Smooth muscle cell (in vitro differentiated cells): ENCODE measurements around the gene SLC26A11. TPM values are rescaled to one million over a fixed set of nuclear protein-coding genes. Genes with fewer than 3 reads are reported as not detected.
"Not testable (repeated sequence)": the region's sequence is repeated elsewhere in the genome, so short reads cannot be mapped to it uniquely, and the experiment has no call there.

Source experiments
- DNase-seq: peaks from one replicate; lab custom pipeline; 2025; ENCODE audit not compliant: unreplicated experiment; lab: John Stamatoyannopoulos, UW
- H2AFZ ChIP-seq: fragments of 200-600 bp; sonication (generic); 2 replicates; pipeline ENCODE4 v1.6.0; 2016; ENCODE audit warnings: antibody characterized with exemption, low read depth, mild to moderate bottlenecking
- H3F3A ChIP-seq: fragments of 200-600 bp; sonication (generic); 2 replicates; pipeline ENCODE4 v1.6.0; 2017; ENCODE audit warnings: antibody characterized with exemption, low read depth
- H3K27ac ChIP-seq: fragments of 200-600 bp; sonication (generic); 2 replicates; pipeline ENCODE4 v1.5.1; 2016; ENCODE audit warnings: low read depth, mild to moderate bottlenecking
- H3K27me3 ChIP-seq: fragments of 200-600 bp; sonication (generic); 2 replicates; pipeline ENCODE4 v1.6.1; 2016; ENCODE audit warnings: low read depth, mild to moderate bottlenecking
- H3K36me3 ChIP-seq: fragments of 200-600 bp; sonication (generic); 2 replicates; pipeline ENCODE4 v1.5.1; 2016; ENCODE audit warnings: low read depth
- H3K4me1 ChIP-seq: fragments of 200-600 bp; sonication (generic); 2 replicates; pipeline ENCODE4 v1.5.1; 2016; ENCODE audit warnings: low read depth
- H3K4me2 ChIP-seq: fragments of 200-600 bp; sonication (generic); 2 replicates; pipeline ENCODE4 v1.6.0; 2016; ENCODE audit warnings: mild to moderate bottlenecking
- H3K4me3 ChIP-seq: fragments of 200-600 bp; sonication (generic); 2 replicates; pipeline ENCODE4 v1.5.1; 2016; ENCODE audit warnings: mild to moderate bottlenecking
- H3K79me2 ChIP-seq: fragments of 200-600 bp; sonication (generic); 2 replicates; pipeline ENCODE4 v1.6.0; 2016; ENCODE audit warnings: low read depth, mild to moderate bottlenecking
- H3K9ac ChIP-seq: fragments of 200-600 bp; sonication (generic); 2 replicates; pipeline ENCODE4 v1.6.0; 2016; ENCODE audit warnings: low read depth
- H3K9me3 ChIP-seq: fragments of 200-600 bp; sonication (generic); replicated peaks from 2 replicates; pipeline ENCODE4 v1.5.1; 2016; ENCODE audit warnings: low read depth
- H4K20me1 ChIP-seq: fragments of 200-600 bp; sonication (generic); 2 replicates; pipeline ENCODE4 v1.6.0; 2016; ENCODE audit warnings: low read depth
- WGBS: methylation state at CpG from one replicate; pipeline ENCODE4 v1.1.7; 2016; ENCODE audit warnings: low lambda C conversion rate; 5-methylcytosine and 5-hydroxymethylcytosine counted together
- polyA plus RNA-seq: library from polyadenylated mRNA; unstranded; fragments of >200 nt; fragmentation: Nextera tagmentation; extraction: Ambion mirVana; gene quantifications from 2 replicates; pipeline ENCODE4 v1.2.1, GENCODE V29; 2016
- total RNA-seq: library from RNA; depleted of rRNA; stranded (reverse); fragments of >200 nt; gene quantifications from 2 replicates; pipeline ENCODE4 v1.2.3, GENCODE V29; 2014
- TF ChIP-seq, protein P1 (sequence below): fragments of 200-600 bp; sonication (generic); IDR thresholded peaks from 2 replicates; pipeline ENCODE4 v1.5.1; 2017; ENCODE audit warnings: borderline replicate concordance, mild to moderate bottlenecking, antibody characterized with exemption; ENCODE audit not compliant: insufficient read depth, poor library complexity, severe bottlenecking

The SLC26A11 gene
- total and polyA plus RNA-seq, 2 experiments from 2014 or later: 8.2 to 12.2 TPM

DNA sequence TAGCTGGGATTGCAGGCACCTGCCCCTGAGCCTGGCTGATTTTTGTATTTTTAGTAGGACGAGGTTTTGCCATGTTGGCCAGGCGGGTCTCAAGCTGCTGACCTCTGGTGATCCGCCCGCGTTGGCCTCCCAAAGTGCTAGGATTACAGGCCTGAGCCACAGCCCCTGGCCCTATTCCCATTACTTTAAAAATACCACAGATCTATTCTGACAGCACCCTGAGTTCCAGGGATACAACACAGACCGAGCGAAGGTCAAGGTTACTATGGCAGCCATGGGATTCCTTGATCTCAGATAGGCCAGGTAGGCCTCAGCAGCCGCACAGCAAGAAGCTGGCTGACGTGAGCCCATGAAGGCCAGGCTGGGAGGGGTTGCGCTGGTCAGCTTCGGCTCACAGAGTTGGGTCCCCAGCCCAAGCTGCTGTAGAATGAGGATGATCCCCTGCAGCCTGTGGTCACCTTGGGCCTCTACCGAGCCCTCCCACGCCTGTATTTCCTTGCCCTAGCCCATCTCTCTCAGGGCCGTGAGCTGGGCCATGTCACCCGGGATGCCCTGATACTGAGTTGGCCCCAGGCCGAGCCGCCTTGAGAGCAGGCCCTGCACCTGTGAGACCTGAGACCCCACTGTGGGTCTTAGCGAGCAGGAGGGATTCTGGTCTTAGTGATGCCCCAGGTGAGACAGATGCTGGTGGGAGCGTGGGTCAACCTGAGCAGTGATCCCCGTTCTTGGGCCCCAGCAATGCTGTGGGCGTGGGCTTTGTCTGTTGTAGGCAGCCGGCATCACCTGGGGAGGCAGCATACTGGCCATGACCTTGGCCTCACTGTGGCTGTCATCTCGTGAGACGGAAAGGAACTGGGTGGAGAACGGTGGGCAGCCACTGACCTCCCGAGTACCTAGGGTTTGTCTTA is 23.6 kb downstream of the SLC26A11 start:
- no peaks in the 10 kb centered on the region for H4K20me1 ChIP-seq
- H3K27ac ChIP-seq: no peak overlapping the region
- no peak overlapping the region for H3K4me2 ChIP-seq
- no peak overlapping the region for H3K4me3 ChIP-seq
- H2AFZ ChIP-seq: no peak overlapping the region
- TF ChIP-seq, protein P1, sequence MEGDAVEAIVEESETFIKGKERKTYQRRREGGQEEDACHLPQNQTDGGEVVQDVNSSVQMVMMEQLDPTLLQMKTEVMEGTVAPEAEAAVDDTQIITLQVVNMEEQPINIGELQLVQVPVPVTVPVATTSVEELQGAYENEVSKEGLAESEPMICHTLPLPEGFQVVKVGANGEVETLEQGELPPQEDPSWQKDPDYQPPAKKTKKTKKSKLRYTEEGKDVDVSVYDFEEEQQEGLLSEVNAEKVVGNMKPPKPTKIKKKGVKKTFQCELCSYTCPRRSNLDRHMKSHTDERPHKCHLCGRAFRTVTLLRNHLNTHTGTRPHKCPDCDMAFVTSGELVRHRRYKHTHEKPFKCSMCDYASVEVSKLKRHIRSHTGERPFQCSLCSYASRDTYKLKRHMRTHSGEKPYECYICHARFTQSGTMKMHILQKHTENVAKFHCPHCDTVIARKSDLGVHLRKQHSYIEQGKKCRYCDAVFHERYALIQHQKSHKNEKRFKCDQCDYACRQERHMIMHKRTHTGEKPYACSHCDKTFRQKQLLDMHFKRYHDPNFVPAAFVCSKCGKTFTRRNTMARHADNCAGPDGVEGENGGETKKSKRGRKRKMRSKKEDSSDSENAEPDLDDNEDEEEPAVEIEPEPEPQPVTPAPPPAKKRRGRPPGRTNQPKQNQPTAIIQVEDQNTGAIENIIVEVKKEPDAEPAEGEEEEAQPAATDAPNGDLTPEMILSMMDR: no peak
- H3K9me3 ChIP-seq: no peaks in the 10 kb centered on the region
- 97% methylated on average over 26 of the region's 26 CpGs for whole genome bisulfite sequencing
- no peaks in the 10 kb centered on the region for H3K36me3 ChIP-seq
- H3K79me2 ChIP-seq: no peaks in the 10 kb centered on the region
- no peaks in the 10 kb centered on the region for H3K4me1 ChIP-seq
- no peak overlapping the region for H3K9ac ChIP-seq
- no peaks in the 10 kb centered on the region for H3K27me3 ChIP-seq
- no peaks in the 10 kb centered on the region for H3F3A ChIP-seq
- DNase-seq: no peak

DNA sequence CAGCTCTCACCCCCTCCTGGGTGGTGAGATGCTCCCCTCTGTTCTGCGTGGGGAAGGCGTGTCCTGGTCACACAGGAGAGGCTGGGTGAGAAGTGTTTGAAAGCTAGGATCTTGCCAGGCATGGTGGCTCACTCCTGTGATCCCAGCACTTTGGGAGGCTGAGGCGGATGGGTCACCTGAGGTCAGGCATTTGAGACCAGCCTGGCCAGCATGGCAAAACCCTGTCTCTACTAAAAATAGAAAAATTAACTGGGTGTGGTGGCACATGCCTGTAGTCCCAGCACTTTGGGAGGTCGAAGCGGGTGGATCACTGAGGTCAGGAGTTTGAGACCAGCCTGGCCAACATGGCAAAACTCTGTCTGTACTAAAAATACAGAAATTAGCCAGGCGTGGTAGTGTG is 24.2 kb downstream of the SLC26A11 start:
- H3K9ac ChIP-seq, DNase-seq, H3K79me2 ChIP-seq, H3K4me3 ChIP-seq, H3K27me3 ChIP-seq, H3F3A ChIP-seq, H3K4me1 ChIP-seq, H3K4me2 ChIP-seq, H3K27ac ChIP-seq, H2AFZ ChIP-seq, H4K20me1 ChIP-seq, H3K36me3 ChIP-seq, H3K9me3 ChIP-seq: not testable (repeated sequence)
- 98% methylated on average over 6 of the region's 6 CpGs for WGBS

DNA sequence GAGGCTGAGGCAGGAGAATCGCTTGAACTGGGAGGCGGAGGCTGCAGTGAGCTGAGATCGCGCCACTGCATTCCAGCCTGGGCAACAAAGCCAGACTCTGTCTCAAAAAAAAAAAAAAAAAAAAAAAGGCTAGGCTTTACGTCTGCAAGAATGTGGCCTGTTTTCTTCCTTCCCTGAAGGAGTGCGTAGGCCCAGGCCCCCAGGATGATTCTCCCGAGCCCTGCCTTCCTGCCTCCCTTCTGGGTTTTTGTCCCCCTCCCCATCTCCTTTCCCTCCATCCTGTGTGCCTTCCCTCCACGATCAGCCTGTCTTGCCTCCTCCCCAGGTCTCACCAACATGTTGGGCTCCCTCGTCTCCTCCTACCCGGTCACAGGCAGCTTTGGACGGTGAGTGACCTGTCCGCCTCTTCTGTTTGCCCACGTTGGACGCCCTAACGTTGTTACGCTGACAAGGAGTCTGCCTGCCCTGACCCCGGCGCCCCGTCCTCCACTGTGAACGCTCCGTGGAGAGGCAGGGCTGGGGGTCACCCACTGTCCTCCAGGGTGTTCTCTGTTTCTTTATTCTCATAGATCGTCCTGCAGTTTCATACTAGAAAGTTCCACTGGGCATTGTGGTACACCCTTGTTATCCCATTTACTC is 24.8 kb downstream of the SLC26A11 start:
- no peak overlapping the region for H3K9ac ChIP-seq
- H3K4me1 ChIP-seq: no peaks in the 10 kb centered on the region
- 95% methylated on average over 22 of the region's 22 CpGs for WGBS
- no peaks in the 10 kb centered on the region for H4K20me1 ChIP-seq
- no peaks in the 10 kb centered on the region for H3K27me3 ChIP-seq
- H3K9me3 ChIP-seq: no peaks in the 10 kb centered on the region
- TF ChIP-seq, protein P1: no peak
- H3K4me3 ChIP-seq: no peak overlapping the region
- H3F3A ChIP-seq: no peaks in the 10 kb centered on the region
- H3K36me3 ChIP-seq: no peaks in the 10 kb centered on the region
- H2AFZ ChIP-seq: no peak overlapping the region
- no peak for DNase-seq
- no peak overlapping the region for H3K4me2 ChIP-seq
- no peaks in the 10 kb centered on the region for H3K79me2 ChIP-seq
- no peak overlapping the region for H3K27ac ChIP-seq

DNA sequence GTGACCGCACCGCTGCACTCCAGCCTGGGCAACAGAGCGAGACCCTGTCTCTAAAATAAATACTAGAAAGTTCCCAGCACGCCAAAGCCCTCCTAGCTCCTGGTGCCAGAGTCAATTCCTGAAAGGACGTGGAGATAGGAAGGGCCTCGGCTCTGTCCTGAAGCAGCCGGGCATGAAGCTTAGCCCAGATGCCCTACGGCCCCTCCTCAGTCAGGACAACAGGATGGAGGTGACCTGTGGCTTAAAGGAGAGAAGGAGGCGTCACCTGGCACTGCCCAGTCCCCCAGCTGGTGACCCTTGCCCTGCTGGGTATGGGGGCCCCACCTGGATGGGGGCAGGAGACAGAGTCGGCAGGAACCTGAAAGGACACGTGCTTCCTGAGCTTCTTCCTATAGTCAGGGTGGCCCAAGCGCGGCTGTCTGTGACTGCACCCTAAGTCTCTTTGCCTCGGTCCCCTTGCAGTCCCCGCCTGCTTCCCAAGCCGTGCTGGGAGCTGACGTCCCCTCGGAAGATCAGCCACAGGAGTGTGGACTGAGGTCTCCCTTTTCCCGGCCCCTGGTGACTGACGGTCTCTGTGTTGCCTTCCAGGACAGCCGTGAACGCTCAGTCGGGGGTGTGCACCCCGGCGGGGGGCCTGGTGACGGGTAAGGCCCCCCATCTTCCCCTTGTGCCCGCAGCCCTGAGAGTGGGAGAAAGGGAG is 25.5 kb downstream of the SLC26A11 start:
- no peak for DNase-seq
- TF ChIP-seq, protein P1: no peak
- Histone ChIP-seq H3K4me2 (no peak overlapping the region), H3K79me2 (no peaks in the 10 kb centered on the region), H3K9ac (no peak overlapping the region), H3K36me3 (no peaks in the 10 kb centered on the region), H3K27ac (no peak overlapping the region), H3K4me1 (no peaks in the 10 kb centered on the region), H4K20me1 (no peaks in the 10 kb centered on the region), H3K4me3 (no peak overlapping the region), H2AFZ (no peak overlapping the region), H3F3A (no peaks in the 10 kb centered on the region), H3K9me3 (no peaks in the 10 kb centered on the region), H3K27me3 (no peaks in the 10 kb centered on the region)
- 97% methylated on average over 26 of the region's 27 CpGs for WGBS
